MV-4-11 (cell line): ENCODE measurements around the gene MPPED1.

ENCODE experiments used
- DNase-seq: peaks from one replicate; lab custom pipeline; 2025; lab: John Stamatoyannopoulos, UW

The MPPED1 gene

DNA sequence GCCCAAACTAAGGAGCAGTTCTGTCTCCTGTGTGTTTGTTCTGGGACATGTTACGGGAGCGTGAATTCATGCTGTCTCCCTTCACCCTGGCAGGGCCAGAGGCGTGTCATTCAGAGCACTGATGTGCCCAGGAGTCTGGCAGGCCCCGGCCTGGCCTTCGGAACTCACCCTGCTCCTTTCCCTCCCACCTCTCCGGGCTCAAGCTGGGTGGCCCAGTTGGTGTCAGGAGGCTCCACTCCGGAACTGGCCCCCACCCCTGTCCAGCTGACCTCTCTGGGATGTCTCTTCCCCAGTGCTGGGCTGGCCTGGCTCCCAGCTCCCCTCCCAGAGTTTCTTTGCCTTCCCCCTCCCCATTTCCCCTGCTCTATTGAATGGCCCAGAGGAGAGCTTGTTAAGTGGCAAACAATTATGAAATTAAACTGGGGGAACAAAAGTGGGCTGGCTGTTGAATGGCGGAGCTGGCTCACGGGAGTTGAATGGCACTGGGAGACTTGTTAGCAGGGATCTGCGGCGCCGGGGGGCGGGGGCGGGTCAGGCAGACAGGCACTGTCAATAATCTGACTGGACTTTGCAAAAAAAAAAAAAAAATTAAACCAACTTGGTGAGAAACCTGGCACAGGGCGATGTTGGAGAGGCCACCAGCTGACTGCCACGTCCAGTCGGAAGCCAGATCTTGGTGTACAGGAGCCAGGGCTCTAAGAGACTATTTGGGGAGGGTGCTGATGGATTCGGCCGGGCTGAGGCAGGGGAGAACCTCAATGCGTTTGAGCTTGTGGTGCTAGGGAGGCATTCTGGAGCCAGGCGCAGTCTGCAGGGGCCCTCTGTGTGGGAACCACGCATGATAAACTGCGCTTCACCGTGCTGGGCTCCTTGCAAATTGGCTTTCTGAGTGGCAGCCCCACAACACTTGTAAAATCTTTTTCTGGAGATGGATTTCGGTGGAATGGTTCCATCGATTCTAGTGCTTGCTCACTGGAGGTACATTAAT, 1.3 kb downstream of the MPPED1 start:
- no peak for DNase-seq

DNA sequence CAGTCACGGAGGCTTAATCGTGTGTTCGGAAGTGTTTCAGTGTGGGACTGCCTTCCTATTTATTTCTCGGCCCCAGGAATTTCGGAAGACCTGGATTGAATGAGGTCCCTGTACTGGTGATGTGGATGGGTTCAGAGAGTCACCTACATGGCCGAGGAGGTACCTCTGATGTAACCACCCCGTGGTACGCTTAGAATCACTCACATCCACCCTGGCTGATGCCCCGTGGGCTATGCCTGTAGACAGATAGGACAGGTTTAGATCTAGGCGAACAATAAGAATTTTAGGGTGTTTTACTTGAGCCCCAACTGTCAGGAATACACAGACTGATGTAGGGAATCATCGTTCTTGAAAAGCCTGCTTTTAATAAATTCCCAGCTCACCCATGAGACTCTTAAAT, 2.0 kb downstream of the MPPED1 start:
- DNase-seq, result no peak

DNA sequence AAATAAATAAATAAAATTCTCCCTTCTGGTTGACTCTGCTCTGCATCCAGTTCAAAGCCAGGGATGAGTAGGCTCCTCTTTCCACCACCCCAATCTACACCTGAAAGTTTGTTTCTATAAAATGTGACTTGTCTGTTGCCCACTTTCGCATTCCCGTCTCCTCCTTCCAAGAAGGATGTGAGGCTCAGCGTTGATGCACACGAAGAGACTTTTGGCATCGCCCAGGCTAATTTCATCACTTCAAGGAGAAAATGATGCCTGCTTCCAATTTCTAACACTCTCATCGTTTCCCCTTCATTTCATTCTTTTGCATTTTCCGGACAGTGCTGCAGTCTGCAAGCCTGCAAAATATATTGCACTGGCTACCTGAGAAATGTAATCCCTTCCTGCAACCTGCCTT, 3.9 kb downstream of the MPPED1 start:
- DNase-seq, result no peak

GRCh38 chr22:43417555-43417954, 5.7 kb downstream of the MPPED1 start:
- DNase-seq, result no peak

DNA sequence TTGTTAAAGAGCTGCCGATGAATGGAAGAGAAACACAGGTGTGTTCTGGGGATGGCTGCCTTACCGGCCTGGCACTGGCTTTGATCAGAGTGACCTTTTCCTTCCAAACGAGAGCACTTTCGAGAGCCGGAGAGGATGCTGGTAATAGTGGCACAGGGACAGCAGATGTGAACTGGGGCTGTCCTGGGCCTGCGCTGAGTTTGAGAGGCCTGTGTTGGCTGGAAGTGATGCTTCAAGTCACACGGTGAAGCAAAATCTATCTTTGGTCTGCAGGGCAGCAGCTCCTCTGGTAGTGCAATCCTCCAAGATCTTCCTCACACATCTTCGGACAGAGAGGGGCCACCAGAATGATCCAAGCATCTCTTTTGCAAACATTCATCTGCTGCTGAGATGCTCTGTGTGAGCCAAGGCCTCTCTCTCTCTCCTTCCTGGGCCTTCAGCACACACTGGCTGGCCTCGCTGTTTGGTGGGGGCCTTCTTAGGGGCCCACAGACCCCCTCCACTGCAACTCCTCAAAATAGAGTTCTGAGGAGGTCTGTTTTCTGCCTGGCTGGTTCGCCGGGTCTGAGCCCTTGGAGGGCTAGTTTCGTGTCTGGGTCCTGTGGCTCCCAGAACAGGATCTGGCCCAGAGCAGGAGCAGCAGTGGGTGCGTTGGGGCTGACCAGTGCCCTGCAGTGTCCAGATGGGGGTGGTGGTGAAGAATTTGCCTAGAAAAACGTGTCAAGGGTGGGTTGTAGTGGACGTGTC, 6.4 kb downstream of the MPPED1 start:
- no peak for DNase-seq

- no peak for DNase-seq
Observed at GRCh38 chr22:43419371-43420080, 7.7 kb downstream of the MPPED1 start.

GRCh38 chr22:43421046-43421665, 9.3 kb downstream of the MPPED1 start:
- no peak for DNase-seq

DNA sequence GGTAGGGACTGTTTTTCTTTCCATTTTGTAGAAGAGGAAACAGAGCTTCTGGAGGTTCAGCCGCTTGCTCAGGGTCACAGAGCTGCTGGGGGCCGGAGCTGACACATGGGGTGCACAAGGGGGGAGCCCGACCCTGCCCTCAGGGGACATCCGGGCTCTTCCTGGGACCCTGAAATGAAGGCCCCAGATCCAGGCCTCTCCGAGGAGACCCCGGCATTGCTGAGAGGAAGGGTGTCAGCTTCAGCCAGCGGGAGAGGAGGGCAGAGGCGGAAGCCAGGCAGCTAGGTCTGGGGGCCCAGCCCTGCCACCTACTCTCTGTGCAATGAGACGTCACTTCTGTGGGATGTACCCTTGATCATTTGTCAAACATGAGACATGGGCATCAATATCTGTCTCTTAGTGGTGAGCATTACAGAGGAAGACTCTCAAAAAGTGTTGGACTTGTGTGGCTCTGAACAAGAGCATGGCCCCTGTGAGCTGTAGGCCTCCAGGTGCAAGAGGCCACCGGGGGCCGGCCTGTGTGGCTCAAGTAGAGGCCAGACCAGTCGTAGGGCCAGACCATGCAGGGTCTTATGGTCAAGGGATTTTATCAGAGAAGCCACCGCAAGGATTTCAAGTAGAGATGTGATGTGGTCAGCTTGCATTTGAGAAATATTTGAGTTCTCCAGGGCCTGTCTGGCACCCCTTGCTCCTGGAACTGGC, 10.3 kb downstream of the MPPED1 start:
- no peak for DNase-seq

- no peak for DNase-seq
Observed at GRCh38 chr22:43423046-43423445, 11.2 kb downstream of the MPPED1 start.

DNA sequence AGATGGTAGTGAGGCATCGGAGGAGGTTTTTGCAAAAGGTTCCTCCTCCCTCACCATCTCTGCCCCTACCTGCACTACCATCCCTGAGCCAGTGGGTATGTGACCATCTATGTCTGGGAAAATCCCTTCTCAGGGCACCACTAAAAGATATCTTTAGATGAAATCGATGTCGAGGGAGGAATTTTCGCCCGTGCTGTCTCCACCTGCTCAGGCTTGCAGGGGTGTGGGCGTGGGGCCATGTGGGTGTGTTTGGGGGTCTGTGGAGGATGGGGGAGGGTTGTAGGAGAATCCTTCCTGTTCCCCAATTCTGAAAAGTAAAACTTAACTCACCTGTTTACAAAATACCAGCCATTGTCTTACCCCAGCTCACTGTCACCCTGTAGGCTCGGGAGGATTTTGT, 12.4 kb downstream of the MPPED1 start:
- DNase-seq, result no peak

DNA sequence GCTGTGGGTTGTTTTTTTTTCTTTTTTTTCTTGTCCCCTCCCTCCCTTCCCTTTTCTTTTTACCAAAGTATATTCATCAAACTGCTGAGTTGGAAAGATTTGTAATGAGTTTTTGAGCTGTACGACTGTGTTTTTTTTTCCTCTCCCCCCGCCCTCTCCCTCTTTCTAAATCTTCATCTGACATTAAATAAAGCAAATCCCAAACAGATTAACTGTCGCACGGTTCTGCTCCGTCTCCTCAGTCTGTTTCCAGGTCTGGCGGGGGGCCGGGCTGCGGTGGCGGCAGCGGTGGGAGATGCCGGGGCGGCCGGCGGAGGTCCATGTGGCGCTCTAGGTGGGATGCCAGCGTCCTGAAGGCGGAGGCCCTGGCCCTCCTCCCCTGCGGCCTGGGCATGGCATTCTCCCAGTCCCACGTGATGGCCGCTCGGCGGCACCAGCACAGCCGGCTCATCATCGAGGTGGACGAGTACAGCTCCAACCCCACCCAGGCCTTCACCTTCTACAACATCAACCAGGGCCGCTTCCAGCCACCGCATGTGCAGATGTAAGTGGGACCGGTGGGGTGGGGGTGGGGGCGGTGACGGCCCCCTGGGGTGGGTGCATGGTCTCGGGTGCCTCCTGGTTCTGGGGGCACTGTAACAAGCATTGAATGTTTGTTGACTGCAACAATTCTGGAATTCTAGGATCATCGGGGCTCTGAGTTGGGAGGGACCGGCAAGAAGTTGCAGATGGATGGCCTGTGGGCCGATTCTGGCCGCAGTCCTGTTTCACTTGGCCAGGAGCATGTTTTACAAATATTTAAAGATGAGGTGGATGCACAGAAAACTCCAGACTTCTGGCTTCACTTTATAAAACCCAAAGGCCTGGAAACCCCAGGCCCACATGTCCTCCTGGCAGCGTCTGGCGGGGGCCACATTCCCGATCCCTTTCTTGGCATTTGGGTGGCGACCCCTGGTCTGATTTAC, 13.1 kb downstream of the MPPED1 start:
- DNase-seq, result no peak

GRCh38 chr22:43425976-43426785, 14.4 kb downstream of the MPPED1 start:
- peak; percentile 2 for DNase-seq

- no peak for DNase-seq
Observed at GRCh38 chr22:43426816-43427215, 15.0 kb downstream of the MPPED1 start.

DNA sequence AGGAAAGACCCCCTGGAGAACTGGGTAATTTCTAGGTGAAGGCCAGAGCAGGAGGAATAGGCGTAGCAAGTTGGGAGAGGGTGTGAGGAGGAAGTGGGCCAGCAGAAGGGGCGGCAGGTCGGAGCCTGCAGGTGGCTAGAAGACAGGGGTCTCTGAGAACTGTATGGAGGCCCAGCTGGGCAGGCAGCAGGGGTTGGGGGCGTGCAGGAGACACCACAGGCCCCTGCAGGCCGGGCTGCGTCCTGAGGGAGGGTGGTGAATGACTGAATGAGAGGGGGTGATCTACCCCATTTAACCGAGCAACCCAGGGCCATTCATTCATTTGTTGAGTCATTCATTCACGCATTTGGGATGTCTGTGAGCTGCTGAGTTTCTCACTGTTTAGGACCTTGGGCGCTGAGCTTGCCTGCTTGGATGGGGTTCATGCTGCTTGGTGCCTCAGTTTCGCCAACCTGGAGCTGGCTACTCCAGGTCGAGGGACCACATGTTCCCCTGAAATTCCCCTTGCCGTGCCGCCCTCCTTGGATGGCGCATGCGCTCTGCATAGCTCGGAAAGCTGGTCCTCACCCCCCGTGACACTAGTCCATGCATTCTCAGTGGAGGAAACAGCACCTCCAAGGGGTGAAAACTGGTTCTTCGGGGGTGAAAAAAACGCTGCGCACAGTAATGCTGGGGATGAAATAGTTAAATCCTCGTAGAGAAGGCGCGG, 15.6 kb downstream of the MPPED1 start:
- DNase-seq, result no peak

GRCh38 chr22:43428005-43428485, 16.2 kb downstream of the MPPED1 start:
- no peak for DNase-seq

- no peak for DNase-seq
Observed at GRCh38 chr22:43428521-43428920, 16.7 kb downstream of the MPPED1 start.

DNA sequence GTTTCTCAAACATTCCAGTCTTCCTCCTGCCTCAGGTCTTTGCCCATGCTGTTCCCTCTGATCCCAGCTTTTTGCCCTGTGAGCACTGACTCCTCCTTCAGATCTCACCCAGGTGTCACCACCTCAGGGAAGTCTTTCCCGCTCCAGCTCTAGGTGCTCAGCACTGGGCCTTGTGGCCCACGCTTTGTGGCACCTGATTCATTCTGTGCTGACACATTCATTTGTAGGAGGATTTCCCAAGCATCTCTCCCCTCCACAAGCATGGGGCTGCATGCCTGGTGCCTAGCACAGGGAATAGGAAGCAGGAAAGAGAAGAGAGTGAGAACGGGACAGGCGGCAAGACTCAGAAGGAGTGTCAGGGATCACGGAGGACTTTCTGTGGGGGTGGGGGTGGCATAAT, 17.6 kb downstream of the MPPED1 start:
- no peak for DNase-seq

- DNase-seq, result no peak
Observed at GRCh38 chr22:43431808-43432554, 20.2 kb downstream of the MPPED1 start.
